Peyer's patch (tissue), 4 donors: Measurements from ENCODE around the gene MGLL. TPM values are rescaled to one million over a fixed set of nuclear protein-coding genes. Genes with fewer than 3 reads are reported as not detected.
A peak's percentile ranks its signal among the peaks of the same experiment; 100 is the strongest.

Source experiments
- DNase-seq, 3 donors: peaks; one replicate each; pipeline ENCODE4 v3.0.0-alpha.2; 2017 to 2019
- H3K27ac ChIP-seq, 4 donors: fragments of 200-600 bp; sonication (generic); one replicate each; pipeline ENCODE4 v1.5.1; 2016 to 2019
- H3K27me3 ChIP-seq, 2 donors: fragments of 200-600 bp; sonication (generic); one replicate each; pipeline ENCODE4 v1.5.1; 2019
- H3K36me3 ChIP-seq, 3 donors: fragments of 200-600 bp; sonication (generic); one replicate each; pipeline ENCODE4 v1.5.1; 2016 to 2019
- H3K4me1 ChIP-seq, 4 donors: fragments of 200-600 bp; sonication (generic); one replicate each; pipeline ENCODE4 v1.5.1; 2016 to 2019
- H3K4me3 ChIP-seq, 4 donors: fragments of 200-600 bp; sonication (generic); 1 replicate in 3 of 4; 2 replicates in 1 of 4; pipeline ENCODE4 v1.5.1; 2016 to 2019; ENCODE audit warnings: mild to moderate bottlenecking in 1 of 4
- H3K9me3 ChIP-seq, 4 donors: fragments of 200-600 bp; sonication (generic); one replicate each; pipeline ENCODE4 v1.5.1; 2016 to 2019; ENCODE audit warnings: mild to moderate bottlenecking in 1 of 4
- CTCF ChIP-seq, 6 experiments: fragments of 450-650 bp in 4 of 6; fragments of 200-600 bp in 2 of 6; sonication (generic) in 1 of 6; IDR thresholded peaks; one replicate each; pipeline ENCODE4 v1.5.1; 2017 to 2019; ENCODE audit warnings: antibody characterized with exemption in 6 of 6, mild to moderate bottlenecking in 3 of 6, moderate library complexity in 1 of 6
- POLR2A ChIP-seq, 2 donors: fragments of 450-650 bp; IDR thresholded peaks; one replicate each; pipeline ENCODE4 v1.5.1; 2017; ENCODE audit warnings: antibody characterized with exemption in 2 of 2, mild to moderate bottlenecking in 2 of 2, moderate library complexity in 2 of 2
- total RNA-seq, 4 donors: library from RNA; depleted of rRNA; stranded (reverse); fragments of >200 nt; gene quantifications; one replicate each; pipeline ENCODE4 v1.1.0, GENCODE V29; 2016

Gene MGLL
- 100 to 1,000 TPM in 3 of 4 donors, 10 to 100 TPM in 1; 56.1 to 180 (median 143) TPM for total RNA-seq

- H3K27ac ChIP-seq: peak within 1 kb of the TSS; percentile 70 to 91 (median 84)
- H3K4me1 ChIP-seq: peaks cover 0 to 38% (median 8%) of the 10 kb centered on the region in 4 donors
- H3K9me3 ChIP-seq: no peaks in the 10 kb centered on the region
- no peaks in the 10 kb centered on the region for H3K36me3 ChIP-seq
- TF ChIP-seq CTCF (IDR thresholded peaks at IDR 0.05): peak in 1 of 6 experiments; percentile 2
- TF ChIP-seq POLR2A (IDR thresholded peaks at IDR 0.05): peak in 1 of 2 donors; percentile 16
- H3K4me3 ChIP-seq: peak within 1 kb of the TSS; percentile 51 to 99 (median 70)
- peak in 2 of 3 donors; percentile 59 to 78 for DNase-seq
- H3K27me3 ChIP-seq: no peaks in the 10 kb centered on the region
Observed at GRCh38 chr3:127822041-127822681, at the start of gene MGLL. Gene MGLL, minus strand, starts transcription at chr3:127822515. Its CDS starts 197 bp downstream, at chr3:127822318.

GRCh38 chr3:127870156-127870555, 47.8 kb upstream of the MGLL start:
- no peak for TF ChIP-seq CTCF (IDR thresholded peaks at IDR 0.05)
- TF ChIP-seq POLR2A (IDR thresholded peaks at IDR 0.05): no peak
- no peak overlapping the region for H3K27ac ChIP-seq
- no peaks in the 10 kb centered on the region for H3K4me1 ChIP-seq
- no peak overlapping the region for H3K4me3 ChIP-seq
- no peaks in the 10 kb centered on the region for H3K9me3 ChIP-seq
- no peaks in the 10 kb centered on the region for H3K36me3 ChIP-seq
- DNase-seq: no peak
- no peaks in the 10 kb centered on the region for H3K27me3 ChIP-seq

GRCh38 chr3:127867986-127868385, 45.7 kb upstream of the MGLL start:
- H3K36me3 ChIP-seq: no peaks in the 10 kb centered on the region
- H3K9me3 ChIP-seq: no peaks in the 10 kb centered on the region
- DNase-seq: no peak
- no peaks in the 10 kb centered on the region for H3K4me1 ChIP-seq
- no peak overlapping the region for H3K27ac ChIP-seq
- no peaks in the 10 kb centered on the region for H3K27me3 ChIP-seq
- TF ChIP-seq POLR2A (IDR thresholded peaks at IDR 0.05): no peak
- TF ChIP-seq CTCF (IDR thresholded peaks at IDR 0.05): no peak
- H3K4me3 ChIP-seq: no peak overlapping the region

DNA sequence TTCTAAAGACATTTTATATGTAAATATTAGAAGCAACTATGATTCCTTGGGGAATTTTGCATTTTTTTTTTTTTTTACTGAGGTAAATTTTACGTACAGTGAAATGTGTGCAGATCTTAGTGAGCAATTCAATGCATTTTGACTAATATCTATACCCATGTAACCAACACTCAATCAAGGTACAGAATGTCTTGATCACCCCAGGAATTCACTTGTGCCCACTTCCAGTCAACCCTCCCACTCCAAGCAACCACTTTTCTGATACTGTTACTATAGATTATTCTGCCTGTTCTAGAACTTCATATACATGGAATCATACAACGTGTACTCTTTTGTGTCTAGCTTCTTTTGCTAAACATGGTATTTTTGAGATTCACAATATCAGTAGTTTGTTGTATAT, 45.1 kb upstream of the MGLL start:
- H3K4me1 ChIP-seq: no peaks in the 10 kb centered on the region
- no peaks in the 10 kb centered on the region for H3K27me3 ChIP-seq
- H3K4me3 ChIP-seq: no peak overlapping the region
- H3K27ac ChIP-seq: no peak overlapping the region
- no peaks in the 10 kb centered on the region for H3K9me3 ChIP-seq
- TF ChIP-seq CTCF (IDR thresholded peaks at IDR 0.05) (no peak), POLR2A (IDR thresholded peaks at IDR 0.05) (no peak)
- H3K36me3 ChIP-seq: no peaks in the 10 kb centered on the region
- no peak for DNase-seq

DNA sequence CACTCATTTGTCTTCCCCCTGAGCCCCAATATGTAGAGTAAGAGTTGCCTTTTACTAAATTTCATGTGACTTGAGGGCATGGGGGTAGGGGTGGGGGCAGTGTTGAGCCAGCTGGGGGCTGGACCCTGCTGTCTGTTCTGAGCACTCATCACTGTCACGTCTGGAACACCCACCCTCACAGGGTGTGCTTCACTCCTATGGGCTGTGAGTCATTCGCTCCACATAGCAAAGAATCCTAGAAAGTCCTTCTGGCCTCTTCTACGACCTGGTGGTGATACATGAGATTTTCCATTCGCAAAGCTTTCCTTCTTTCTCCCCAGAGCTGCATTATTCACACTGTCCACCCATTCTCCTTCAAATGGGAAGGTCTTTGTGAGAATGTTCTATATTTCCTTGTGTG, 43.6 kb upstream of the MGLL start:
- Histone ChIP-seq H3K36me3 (no peaks in the 10 kb centered on the region), H3K27ac (no peak overlapping the region), H3K9me3 (no peaks in the 10 kb centered on the region), H3K4me3 (no peak overlapping the region), H3K4me1 (no peaks in the 10 kb centered on the region), H3K27me3 (no peaks in the 10 kb centered on the region)
- no peak for DNase-seq
- TF ChIP-seq POLR2A (IDR thresholded peaks at IDR 0.05) (no peak), CTCF (IDR thresholded peaks at IDR 0.05) (no peak)
